ENCODE results near the gene COPG2. TPM values are rescaled to one million over a fixed set of nuclear protein-coding genes. Genes with fewer than 3 reads are reported as not detected.
"Not testable (repeated sequence)": the region's sequence is repeated elsewhere in the genome, so short reads cannot be mapped to it uniquely, and the experiment has no call there.

Gene COPG2
- total and polyA plus RNA-seq, 2 experiments from 2014 or later = 4.9 to 66.3 TPM

- TF ChIP-seq CTCF (conservative IDR thresholded peaks at IDR 0.05; ENCODE audit: low read depth in 2 of 2) (no peak), ZNF114 (CRISPR knock-in tag; IDR thresholded peaks at IDR 0.05) (no peak), JUNB (IDR thresholded peaks at IDR 0.05; ENCODE audit: unreplicated experiment) (no peak), NANOG (IDR thresholded peaks at IDR 0.05; ENCODE audit: borderline replicate concordance) (no peak), CREB1 (CRISPR knock-in tag; IDR thresholded peaks at IDR 0.05; ENCODE audit: low read depth) (no peak)
Measured at GRCh38 chr7:130513447-130513846, 155.1 kb downstream of the COPG2 start (continued).

- H3K9me2 ChIP-seq (ENCODE audit: insufficient read depth); H3K27me3 ChIP-seq (ENCODE audit: insufficient read depth); H3K27ac Mint-ChIP-seq; H3K4me1 Mint-ChIP-seq; H3K4me2 ChIP-seq; H3K36me3 ChIP-seq (ENCODE audit: insufficient read depth); H2AFZ ChIP-seq; H3K9me3 Mint-ChIP-seq; DNase-seq (ENCODE audit: low spot score); H3K4me1 ChIP-seq (ENCODE audit: insufficient read depth); H3K27ac ChIP-seq (ENCODE audit: low read depth); H3K4me3 Mint-ChIP-seq; H3F3A ChIP-seq (replicated peaks; ENCODE audit: low read depth); H3K27me3 Mint-ChIP-seq (ENCODE audit: insufficient read depth, low read depth, poor library complexity); H3K4me3 ChIP-seq; ATAC-seq; H3K79me2 ChIP-seq (replicated peaks; ENCODE audit: insufficient read depth): not testable (repeated sequence)
- peaks cover 14% of the 10 kb centered on the region for H4K20me1 ChIP-seq (replicated peaks; ENCODE audit: insufficient read depth)
- peaks cover 15% of the 10 kb centered on the region; the same call in 2 of the 3 replicates for H3K36me3 Mint-ChIP-seq (ENCODE audit: low read depth)
Measured at GRCh38 chr7:130512038-130512437, 156.5 kb downstream of the COPG2 start.

- no peaks in the 10 kb centered on the region for H3K9me3 Mint-ChIP-seq
- no peak overlapping the region for H3K4me2 ChIP-seq
- H3K36me3 ChIP-seq (ENCODE audit: insufficient read depth) = peaks cover 23% of the 10 kb centered on the region
- H3K4me1 ChIP-seq (ENCODE audit: insufficient read depth) = no peaks in the 10 kb centered on the region
- no peaks in the 10 kb centered on the region for H3K79me2 ChIP-seq (replicated peaks; ENCODE audit: insufficient read depth)
- peaks cover 57% of the 10 kb centered on the region; the same call in 2 of the 3 replicates for H3K36me3 Mint-ChIP-seq (ENCODE audit: low read depth)
- H3K27me3 ChIP-seq (ENCODE audit: insufficient read depth) = no peaks in the 10 kb centered on the region
- H4K20me1 ChIP-seq (replicated peaks; ENCODE audit: insufficient read depth) = peaks cover 11% of the 10 kb centered on the region
- H3K27ac Mint-ChIP-seq = no peak overlapping the region
- no peak overlapping the region for H2AFZ ChIP-seq
- no peaks in the 10 kb centered on the region for H3K27me3 Mint-ChIP-seq (ENCODE audit: insufficient read depth, low read depth, poor library complexity)
- no peaks in the 10 kb centered on the region for H3K9me2 ChIP-seq (ENCODE audit: insufficient read depth)
- no peaks in the 10 kb centered on the region for H3K4me1 Mint-ChIP-seq
- ATAC-seq (no peak), DNase-seq (ENCODE audit: low spot score) (no peak)
- H3K4me3 Mint-ChIP-seq = no peak overlapping the region
- H3F3A ChIP-seq (replicated peaks; ENCODE audit: low read depth) = no peaks in the 10 kb centered on the region
- no peak overlapping the region for H3K4me3 ChIP-seq
- H3K27ac ChIP-seq (ENCODE audit: low read depth) = no peak overlapping the region
- TF ChIP-seq ZNF331 (CRISPR knock-in tag; IDR thresholded peaks at IDR 0.05; ENCODE audit: low read depth) (no peak), CREB1 (CRISPR knock-in tag; IDR thresholded peaks at IDR 0.05; ENCODE audit: low read depth) (no peak), ETS1 (IDR thresholded peaks at IDR 0.05) (no peak), EZH2phosphoT487 (IDR thresholded peaks at IDR 0.05; ENCODE audit: unreplicated experiment) (no peak), EZH2 (IDR thresholded peaks at IDR 0.05; ENCODE audit: low read depth, unreplicated experiment) (no peak), STAT1 (IDR thresholded peaks at IDR 0.05; ENCODE audit: unreplicated experiment) (no peak), NANOG (IDR thresholded peaks at IDR 0.05; ENCODE audit: borderline replicate concordance) (no peak), ZNF114 (CRISPR knock-in tag; IDR thresholded peaks at IDR 0.05) (no peak)
- TF ChIP-seq, protein P1, sequence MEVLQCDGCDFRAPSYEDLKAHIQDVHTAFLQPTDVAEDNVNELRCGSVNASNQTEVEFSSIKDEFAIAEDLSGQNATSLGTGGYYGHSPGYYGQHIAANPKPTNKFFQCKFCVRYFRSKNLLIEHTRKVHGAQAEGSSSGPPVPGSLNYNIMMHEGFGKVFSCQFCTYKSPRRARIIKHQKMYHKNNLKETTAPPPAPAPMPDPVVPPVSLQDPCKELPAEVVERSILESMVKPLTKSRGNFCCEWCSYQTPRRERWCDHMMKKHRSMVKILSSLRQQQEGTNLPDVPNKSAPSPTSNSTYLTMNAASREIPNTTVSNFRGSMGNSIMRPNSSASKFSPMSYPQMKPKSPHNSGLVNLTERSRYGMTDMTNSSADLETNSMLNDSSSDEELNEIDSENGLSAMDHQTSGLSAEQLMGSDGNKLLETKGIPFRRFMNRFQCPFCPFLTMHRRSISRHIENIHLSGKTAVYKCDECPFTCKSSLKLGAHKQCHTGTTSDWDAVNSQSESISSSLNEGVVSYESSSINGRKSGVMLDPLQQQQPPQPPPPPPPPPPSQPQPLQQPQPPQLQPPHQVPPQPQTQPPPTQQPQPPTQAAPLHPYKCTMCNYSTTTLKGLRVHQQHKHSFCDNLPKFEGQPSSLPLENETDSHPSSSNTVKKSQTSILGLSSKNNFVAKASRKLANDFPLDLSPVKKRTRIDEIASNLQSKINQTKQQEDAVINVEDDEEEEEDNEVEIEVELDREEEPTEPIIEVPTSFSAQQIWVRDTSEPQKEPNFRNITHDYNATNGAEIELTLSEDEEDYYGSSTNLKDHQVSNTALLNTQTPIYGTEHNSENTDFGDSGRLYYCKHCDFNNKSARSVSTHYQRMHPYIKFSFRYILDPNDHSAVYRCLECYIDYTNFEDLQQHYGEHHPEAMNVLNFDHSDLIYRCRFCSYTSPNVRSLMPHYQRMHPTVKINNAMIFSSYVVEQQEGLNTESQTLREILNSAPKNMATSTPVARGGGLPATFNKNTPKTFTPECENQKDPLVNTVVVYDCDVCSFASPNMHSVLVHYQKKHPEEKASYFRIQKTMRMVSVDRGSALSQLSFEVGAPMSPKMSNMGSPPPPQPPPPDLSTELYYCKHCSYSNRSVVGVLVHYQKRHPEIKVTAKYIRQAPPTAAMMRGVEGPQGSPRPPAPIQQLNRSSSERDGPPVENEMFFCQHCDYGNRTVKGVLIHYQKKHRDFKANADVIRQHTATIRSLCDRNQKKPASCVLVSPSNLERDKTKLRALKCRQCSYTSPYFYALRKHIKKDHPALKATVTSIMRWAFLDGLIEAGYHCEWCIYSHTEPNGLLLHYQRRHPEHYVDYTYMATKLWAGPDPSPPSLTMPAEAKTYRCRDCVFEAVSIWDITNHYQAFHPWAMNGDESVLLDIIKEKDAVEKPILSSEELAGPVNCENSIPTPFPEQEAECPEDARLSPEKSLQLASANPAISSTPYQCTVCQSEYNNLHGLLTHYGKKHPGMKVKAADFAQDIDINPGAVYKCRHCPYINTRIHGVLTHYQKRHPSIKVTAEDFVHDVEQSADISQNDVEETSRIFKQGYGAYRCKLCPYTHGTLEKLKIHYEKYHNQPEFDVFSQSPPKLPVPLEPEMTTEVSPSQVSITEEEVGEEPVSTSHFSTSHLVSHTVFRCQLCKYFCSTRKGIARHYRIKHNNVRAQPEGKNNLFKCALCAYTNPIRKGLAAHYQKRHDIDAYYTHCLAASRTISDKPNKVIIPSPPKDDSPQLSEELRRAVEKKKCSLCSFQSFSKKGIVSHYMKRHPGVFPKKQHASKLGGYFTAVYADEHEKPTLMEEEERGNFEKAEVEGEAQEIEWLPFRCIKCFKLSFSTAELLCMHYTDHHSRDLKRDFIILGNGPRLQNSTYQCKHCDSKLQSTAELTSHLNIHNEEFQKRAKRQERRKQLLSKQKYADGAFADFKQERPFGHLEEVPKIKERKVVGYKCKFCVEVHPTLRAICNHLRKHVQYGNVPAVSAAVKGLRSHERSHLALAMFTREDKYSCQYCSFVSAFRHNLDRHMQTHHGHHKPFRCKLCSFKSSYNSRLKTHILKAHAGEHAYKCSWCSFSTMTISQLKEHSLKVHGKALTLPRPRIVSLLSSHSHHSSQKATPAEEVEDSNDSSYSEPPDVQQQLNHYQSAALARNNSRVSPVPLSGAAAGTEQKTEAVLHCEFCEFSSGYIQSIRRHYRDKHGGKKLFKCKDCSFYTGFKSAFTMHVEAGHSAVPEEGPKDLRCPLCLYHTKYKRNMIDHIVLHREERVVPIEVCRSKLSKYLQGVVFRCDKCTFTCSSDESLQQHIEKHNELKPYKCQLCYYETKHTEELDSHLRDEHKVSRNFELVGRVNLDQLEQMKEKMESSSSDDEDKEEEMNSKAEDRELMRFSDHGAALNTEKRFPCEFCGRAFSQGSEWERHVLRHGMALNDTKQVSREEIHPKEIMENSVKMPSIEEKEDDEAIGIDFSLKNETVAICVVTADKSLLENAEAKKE (CRISPR knock-in tag; IDR thresholded peaks at IDR 0.05) = no peak
Measured at GRCh38 chr7:130506358-130506757, 162.2 kb downstream of the COPG2 start.
